B cell (primary cell): Measurements from ENCODE around the gene SUGCT.

ENCODE experiments used
- CTCF ChIP-seq: fragments of 200-600 bp; IDR thresholded peaks from one replicate; pipeline ENCODE4 v1.8.0; 2022; ENCODE audit warnings: antibody characterized with exemption, mild to moderate bottlenecking
- EZH2 ChIP-seq: IDR thresholded peaks from 2 replicates; pipeline ENCODE4 v1.6.1; 2012; ENCODE audit warnings: borderline replicate concordance, low read depth, mild to moderate bottlenecking, moderate library complexity, low read length; ENCODE audit not compliant: insufficient read depth, poor library complexity, severe bottlenecking

DNA sequence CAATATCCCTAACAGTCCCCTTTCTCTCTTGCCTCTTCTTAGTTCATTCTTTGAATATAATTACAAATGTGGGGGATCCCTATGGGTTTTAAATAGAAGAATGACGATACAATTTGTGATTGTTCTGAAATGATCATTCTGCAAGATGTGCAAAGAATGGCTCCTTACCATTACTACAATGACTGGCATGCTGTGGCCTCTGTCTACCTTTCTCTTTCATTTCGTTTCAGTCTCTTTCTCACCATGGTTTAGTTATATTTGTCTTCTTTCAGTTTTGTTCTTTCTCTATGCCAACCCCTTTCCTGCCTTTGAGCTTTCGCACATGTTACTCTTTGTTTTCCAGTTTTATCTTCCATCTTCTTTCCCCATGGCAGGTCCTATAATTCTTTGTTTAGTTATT is 176.5 kb downstream of the SUGCT start:
- TF ChIP-seq CTCF (no peak), EZH2 (no peak)
